PC-3 (cell line): ENCODE measurements around the gene ACVR1B. TPM values are rescaled to one million over a fixed set of nuclear protein-coding genes. Genes with fewer than 3 reads are reported as not detected.

Experiments
- ATAC-seq: fragments of 200-7000 bp; cut with Tn5 transposase; 2 replicates; pipeline ENCODE4 v1.9.1; 2020; ENCODE audit warnings: mild to moderate bottlenecking, moderate library complexity
- BruUV-seq: library from RNA; stranded (reverse); fragments of 400-500 nt; replicated peaks from 2 replicates; lab custom pipeline; 2021; lab: Mats Ljungman, UMichigan
- CTCF ChIA-PET: fragments of 300-600 bp; sonication (Branson Sonifier 250); formaldehyde crosslinking; loops from one replicate; lab custom pipeline; 2022; ENCODE audit warnings: antibody characterized with exemption; lab: Charles Lee
- POLR2A ChIA-PET: fragments of 300-600 bp; sonication (Branson Sonifier 250); formaldehyde crosslinking; loops from one replicate; lab custom pipeline; 2022; ENCODE audit warnings: antibody characterized with exemption; ENCODE audit not compliant: unreplicated experiment; lab: Charles Lee
- DNase-seq: peaks from one replicate; pipeline ENCODE4 v3.0.0-alpha.2; 2015
- H2AFZ ChIP-seq: fragments of 300-600 bp; sonication (generic); 2 replicates; pipeline ENCODE4 v1.6.0; 2016; ENCODE audit warnings: antibody characterized with exemption, low read length
- H3F3A ChIP-seq: fragments of 300-600 bp; sonication (generic); one replicate; pipeline ENCODE4 v1.6.0; 2017; ENCODE audit warnings: antibody characterized with exemption, low read length, control low read depth, mild to moderate bottlenecking; ENCODE audit not compliant: unreplicated experiment
- H3K27ac ChIP-seq: fragments of 300-600 bp; sonication (generic); 2 replicates; pipeline ENCODE4 v1.5.1; 2016; ENCODE audit warnings: mild to moderate bottlenecking, low read length
- H3K27me3 ChIP-seq: fragments of 300-600 bp; sonication (generic); 2 replicates; pipeline ENCODE4 v1.6.1; 2016; ENCODE audit warnings: low read length, mixed read lengths
- H3K36me3 ChIP-seq: fragments of 300-600 bp; sonication (generic); 2 replicates; pipeline ENCODE4 v1.6.1; 2016; ENCODE audit warnings: low read depth, mixed run types, low read length, mixed read lengths
- H3K4me1 ChIP-seq: fragments of 300-600 bp; sonication (generic); 2 replicates; pipeline ENCODE4 v1.5.1; 2016; ENCODE audit warnings: low read length; ENCODE audit not compliant: insufficient read depth
- H3K4me2 ChIP-seq: fragments of 300-600 bp; sonication (generic); 2 replicates; pipeline ENCODE4 v1.6.0; 2016; ENCODE audit warnings: low read length
- H3K4me3 ChIP-seq: fragments of 300-600 bp; sonication (generic); 2 replicates; pipeline ENCODE4 v1.5.1; 2016; ENCODE audit warnings: mild to moderate bottlenecking, low read length, mixed read lengths
- H3K79me2 ChIP-seq: fragments of 300-600 bp; sonication (generic); 2 replicates; pipeline ENCODE4 v1.6.1; 2017; ENCODE audit warnings: low read length, mixed read lengths
- H3K9ac ChIP-seq: fragments of 300-600 bp; sonication (generic); 2 replicates; pipeline ENCODE4 v1.6.0; 2016; ENCODE audit warnings: mild to moderate bottlenecking, low read length
- H3K9me2 ChIP-seq: fragments of 300-600 bp; sonication (generic); replicated peaks from 2 replicates; pipeline ENCODE4 v1.6.1; 2016; ENCODE audit warnings: mixed run types, low read length, mixed read lengths
- H3K9me3 ChIP-seq: fragments of 300-600 bp; sonication (generic); 2 replicates; pipeline ENCODE4 v1.6.1; 2016; ENCODE audit warnings: low read length, mixed read lengths
- H4K20me1 ChIP-seq: fragments of 300-600 bp; sonication (generic); 2 replicates; pipeline ENCODE4 v1.6.1; 2016; ENCODE audit warnings: low read length, mixed read lengths
- CTCF ChIP-seq: fragments of 300-600 bp; sonication (generic); conservative IDR thresholded peaks from 2 replicates; pipeline ENCODE4 v1.5.1; 2017; ENCODE audit warnings: antibody characterized with exemption, low read depth, mild to moderate bottlenecking, low read length
- EZH2 ChIP-seq: fragments of 300-600 bp; sonication (generic); IDR thresholded peaks from one replicate; pipeline ENCODE4 v1.6.1; 2017; ENCODE audit warnings: antibody characterized with exemption, mild to moderate bottlenecking, low read length; ENCODE audit not compliant: unreplicated experiment
- EZH2phosphoT487 ChIP-seq: fragments of 300-600 bp; sonication (generic); IDR thresholded peaks from 2 replicates; pipeline ENCODE4 v1.6.1; 2018; ENCODE audit warnings: mild to moderate bottlenecking, antibody characterized with exemption, low read length, borderline replicate concordance
- intact Hi-C: fragments of 100-400 bp; cut with micrococcal nuclease; formaldehyde crosslinking; loops from 2 replicates; pipeline ENCODE4 v1.9.0; 2023
- total RNA-seq: library from RNA; depleted of rRNA; stranded (reverse); fragments of >200 nt; gene quantifications from 2 replicates; pipeline ENCODE4 v1.2.3, GENCODE V29; 2014

Gene ACVR1B
- total RNA-seq, 1 experiment from 2014 or later, result 9.8 TPM

GRCh38 chr12:51958542-51958941 is 7.0 kb downstream of the ACVR1B start:
- Histone ChIP-seq H3K9me3 (no peaks in the 10 kb centered on the region), H3K27me3 (no peaks in the 10 kb centered on the region), H3K27ac (no peak overlapping the region), H3K9ac (no peak overlapping the region), H3K36me3 (0 out of 2 replicates have a peak, but pooled peaks cover 9% of the 10 kb centered on the region), H2AFZ (no peak overlapping the region), H3K4me2 (no peak overlapping the region), H3K79me2 (peaks cover 58% of the 10 kb centered on the region), H3K9me2 (no peaks in the 10 kb centered on the region), H4K20me1 (0 out of 2 replicates have a peak, but pooled peaks cover 5% of the 10 kb centered on the region), H3K4me3 (no peak overlapping the region), H3K4me1 (peaks cover 21% of the 10 kb centered on the region), H3F3A (no peaks in the 10 kb centered on the region)
- POLR2A ChIA-PET, result no interaction called here
- no peak for ATAC-seq
- no peak for DNase-seq
- intact Hi-C loops, result no loop called here
- no peak for TF ChIP-seq EZH2
- TF ChIP-seq EZH2phosphoT487, result no peak
- TF ChIP-seq CTCF, result no peak
- CTCF ChIA-PET, result no interaction called here
- no TSS peak for BruUV-seq

- Histone ChIP-seq H3K27me3 (no peaks in the 10 kb centered on the region), H3K9me2 (no peaks in the 10 kb centered on the region), H3K36me3 (0 out of 2 replicates have a peak, but pooled peaks cover 9% of the 10 kb centered on the region), H3K79me2 (peaks cover 56% of the 10 kb centered on the region), H3K9me3 (no peaks in the 10 kb centered on the region), H3K9ac (no peak overlapping the region), H3K4me2 (no peak overlapping the region), H2AFZ (no peak overlapping the region), H3K4me3 (no peak overlapping the region), H4K20me1 (0 out of 2 replicates have a peak, but pooled peaks cover 5% of the 10 kb centered on the region), H3F3A (no peaks in the 10 kb centered on the region), H3K4me1 (peaks cover 15% of the 10 kb centered on the region), H3K27ac (no peak overlapping the region)
- intact Hi-C loops, result no loop called here
- ATAC-seq, result no peak
- ChIA-PET POLR2A (no interaction called here), CTCF (no interaction called here)
- BruUV-seq, result no TSS peak
- TF ChIP-seq EZH2phosphoT487 (no peak), EZH2 (no peak), CTCF (no peak)
- no peak for DNase-seq
These were observed 7.7 kb downstream of the ACVR1B start for GRCh38 chr12:51959211-51959610.

GRCh38 chr12:51959921-51960320 is 8.4 kb downstream of the ACVR1B start:
- H4K20me1 ChIP-seq, result 0 out of 2 replicates have a peak, but pooled peaks cover 5% of the 10 kb centered on the region
- CTCF ChIA-PET, result no interaction called here
- TF ChIP-seq EZH2, result no peak
- TF ChIP-seq CTCF, result no peak
- TF ChIP-seq EZH2phosphoT487, result no peak
- H3K9me3 ChIP-seq, result no peaks in the 10 kb centered on the region
- intact Hi-C loops, result no loop called here
- H3F3A ChIP-seq, result no peaks in the 10 kb centered on the region
- H3K27ac ChIP-seq, result no peak overlapping the region
- no peak for DNase-seq
- POLR2A ChIA-PET, result no interaction called here
- no peak for ATAC-seq
- BruUV-seq, result no TSS peak
- no peak overlapping the region for H3K4me2 ChIP-seq
- 0 out of 2 replicates have a peak, but pooled peaks cover 9% of the 10 kb centered on the region for H3K36me3 ChIP-seq
- no peaks in the 10 kb centered on the region for H3K9me2 ChIP-seq
- peaks cover 56% of the 10 kb centered on the region for H3K79me2 ChIP-seq
- no peak overlapping the region for H2AFZ ChIP-seq
- H3K27me3 ChIP-seq, result no peaks in the 10 kb centered on the region
- H3K4me1 ChIP-seq, result peaks cover 8% of the 10 kb centered on the region; the same call in 1 of the 2 replicates
- no peak overlapping the region for H3K4me3 ChIP-seq
- H3K9ac ChIP-seq, result no peak overlapping the region
